ENCODE measurements around the gene POLN.

- TF ChIP-seq, protein P1, sequence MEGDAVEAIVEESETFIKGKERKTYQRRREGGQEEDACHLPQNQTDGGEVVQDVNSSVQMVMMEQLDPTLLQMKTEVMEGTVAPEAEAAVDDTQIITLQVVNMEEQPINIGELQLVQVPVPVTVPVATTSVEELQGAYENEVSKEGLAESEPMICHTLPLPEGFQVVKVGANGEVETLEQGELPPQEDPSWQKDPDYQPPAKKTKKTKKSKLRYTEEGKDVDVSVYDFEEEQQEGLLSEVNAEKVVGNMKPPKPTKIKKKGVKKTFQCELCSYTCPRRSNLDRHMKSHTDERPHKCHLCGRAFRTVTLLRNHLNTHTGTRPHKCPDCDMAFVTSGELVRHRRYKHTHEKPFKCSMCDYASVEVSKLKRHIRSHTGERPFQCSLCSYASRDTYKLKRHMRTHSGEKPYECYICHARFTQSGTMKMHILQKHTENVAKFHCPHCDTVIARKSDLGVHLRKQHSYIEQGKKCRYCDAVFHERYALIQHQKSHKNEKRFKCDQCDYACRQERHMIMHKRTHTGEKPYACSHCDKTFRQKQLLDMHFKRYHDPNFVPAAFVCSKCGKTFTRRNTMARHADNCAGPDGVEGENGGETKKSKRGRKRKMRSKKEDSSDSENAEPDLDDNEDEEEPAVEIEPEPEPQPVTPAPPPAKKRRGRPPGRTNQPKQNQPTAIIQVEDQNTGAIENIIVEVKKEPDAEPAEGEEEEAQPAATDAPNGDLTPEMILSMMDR (conservative IDR thresholded peaks at IDR 0.05), result no peak
- no peak for TF ChIP-seq EZH2 (IDR thresholded peaks at IDR 0.05; ENCODE audit: low read depth)
Measured at GRCh38 chr4:2251795-2252529, 10.0 kb upstream of the POLN start.

All from PC-9 (cell line).